ENCODE data around the gene LRRC18.

LRRC18 gene

DNA sequence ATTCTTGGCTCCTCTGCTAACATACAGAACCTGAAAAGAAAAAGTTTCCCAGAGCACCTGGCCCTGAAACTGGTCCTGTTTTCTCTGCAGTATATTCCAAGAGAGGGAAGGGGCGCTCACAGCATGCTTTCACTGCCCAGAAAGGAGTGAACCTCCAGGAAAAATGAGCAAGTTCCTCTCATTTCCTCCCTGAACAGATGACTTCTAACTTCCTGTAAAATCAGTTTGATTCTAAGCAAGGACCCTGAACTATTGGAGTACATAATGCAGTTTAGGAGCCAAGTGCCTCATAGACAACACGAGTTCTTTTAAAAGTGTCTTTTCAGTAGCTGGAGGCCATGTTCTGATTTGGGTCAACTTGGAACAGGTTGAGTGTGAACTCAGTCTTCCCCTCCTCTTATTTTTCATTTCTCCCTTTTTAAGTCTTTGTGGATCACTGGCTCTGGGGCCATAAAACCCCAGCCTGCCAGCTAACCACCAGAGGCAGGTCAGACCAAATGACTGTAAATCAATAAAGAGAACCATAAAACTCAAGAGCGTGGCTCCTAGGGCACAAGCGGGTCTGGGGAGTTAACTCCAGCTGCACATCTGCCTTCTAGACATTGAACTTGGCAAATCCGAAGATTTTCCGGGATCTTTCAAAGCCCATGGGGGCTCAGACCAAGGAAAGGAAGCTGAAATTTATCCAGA, 5.9 kb upstream of the LRRC18 start:
- DNase-seq, result no peak

DNA sequence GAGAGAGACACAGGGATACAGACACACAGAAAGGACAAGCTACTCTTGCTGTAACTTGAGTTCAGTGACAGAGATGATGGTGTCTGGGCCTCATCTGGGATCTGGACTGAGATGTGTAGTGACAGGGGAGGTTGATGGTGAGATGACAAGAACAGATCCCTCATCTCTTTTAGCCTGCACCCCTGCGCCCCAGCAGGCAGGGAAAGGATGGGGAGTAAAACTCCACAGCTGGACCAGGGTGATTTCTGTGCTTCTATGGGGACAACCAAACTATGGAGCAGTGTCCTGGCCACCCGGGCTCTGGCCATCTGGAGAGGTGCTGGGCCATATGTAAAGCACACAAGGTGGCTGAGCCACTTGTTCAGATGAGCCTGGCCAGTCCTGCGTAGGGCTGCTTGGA, 4.5 kb upstream of the LRRC18 start:
- no peak for DNase-seq

DNA sequence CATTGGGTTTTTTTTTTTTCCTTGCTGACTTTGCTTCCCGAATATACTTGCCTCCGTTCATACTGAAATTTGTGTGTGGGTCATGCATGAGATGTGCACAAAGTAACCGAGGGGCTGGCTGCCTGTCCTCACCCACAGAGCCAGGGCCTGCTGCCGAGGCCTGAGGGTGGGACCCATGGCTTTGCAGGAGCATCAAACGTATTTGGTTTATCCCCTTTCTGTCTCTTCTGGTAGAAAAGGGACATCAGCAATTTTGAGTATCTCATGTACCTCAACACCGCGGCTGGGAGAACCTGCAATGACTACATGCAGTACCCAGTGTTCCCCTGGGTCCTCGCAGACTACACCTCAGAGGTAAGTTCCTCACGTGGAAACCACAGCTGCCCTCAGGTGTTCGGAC, 3.5 kb upstream of the LRRC18 start:
- no peak for DNase-seq

DNA sequence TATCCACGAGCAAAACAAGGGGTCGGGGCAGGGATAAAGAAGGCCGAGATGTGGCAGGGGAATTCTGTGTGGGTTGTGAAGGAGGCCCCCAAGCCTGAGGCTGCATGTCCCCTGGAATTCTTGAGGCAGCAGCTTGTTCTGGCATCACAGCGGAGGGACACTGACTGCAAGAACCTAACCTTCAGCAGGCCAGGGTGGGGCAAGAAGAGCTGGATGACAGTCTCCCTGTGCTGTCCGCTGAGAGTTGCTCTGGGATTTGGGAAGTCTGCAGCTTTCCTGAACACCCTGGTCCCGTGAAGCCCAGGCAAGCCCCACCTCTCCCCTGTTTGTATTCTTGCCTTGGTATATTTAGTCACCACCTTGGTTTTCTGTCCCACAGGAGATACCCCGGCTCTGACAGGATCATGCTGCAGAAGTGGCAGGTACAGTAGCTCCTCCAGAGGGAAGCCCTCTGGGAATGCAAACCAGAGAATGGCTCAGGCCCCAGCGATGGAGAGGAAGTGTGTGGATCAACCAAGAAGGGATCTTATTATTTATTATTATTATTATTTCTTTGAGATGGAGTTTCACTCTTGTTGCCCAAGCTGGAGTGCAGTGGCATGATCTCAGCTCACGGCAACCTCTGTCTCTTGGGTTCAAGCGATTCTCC, 1.9 kb upstream of the LRRC18 start:
- DNase-seq, result no peak

DNA sequence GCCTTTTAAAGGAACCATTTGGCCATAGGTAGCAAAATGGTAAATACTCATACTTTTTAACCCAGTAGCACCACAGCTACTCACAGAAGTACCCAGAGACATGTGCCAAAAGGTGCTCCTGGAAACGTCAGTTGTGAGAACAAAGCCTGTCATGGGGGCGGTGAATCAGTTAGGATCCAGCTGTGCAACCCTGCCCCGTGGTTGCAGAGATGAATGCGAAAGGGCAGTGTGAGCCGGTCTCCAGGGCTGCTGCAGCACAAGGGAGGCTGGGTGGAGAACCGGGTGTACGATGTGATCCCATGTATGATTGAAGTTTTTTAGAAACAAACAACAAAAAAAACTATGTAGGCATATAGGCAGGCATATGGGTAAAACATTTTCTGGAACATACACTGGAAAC, 1.3 kb upstream of the LRRC18 start:
- no peak for DNase-seq

DNA sequence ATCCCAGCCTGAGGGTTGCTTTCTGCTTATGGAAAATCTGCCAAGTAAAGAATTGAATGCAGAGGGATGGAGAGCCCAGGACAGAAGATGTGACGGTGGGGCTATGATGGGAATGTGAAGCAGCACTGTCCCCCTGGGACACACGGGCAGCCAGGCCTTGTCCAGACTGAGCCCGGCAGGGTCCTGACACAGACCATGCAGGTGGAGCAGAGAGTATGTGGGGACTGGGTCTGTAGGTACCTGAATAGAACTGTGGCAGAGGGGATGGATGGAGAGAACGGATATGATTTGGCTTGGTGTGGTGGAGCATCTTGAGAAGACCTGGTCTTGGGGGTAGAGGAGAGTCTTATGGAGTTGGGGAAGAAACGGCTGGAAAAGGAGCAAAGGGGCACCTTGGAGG, 732 bp upstream of the LRRC18 start:
- DNase-seq, result no peak

DNA sequence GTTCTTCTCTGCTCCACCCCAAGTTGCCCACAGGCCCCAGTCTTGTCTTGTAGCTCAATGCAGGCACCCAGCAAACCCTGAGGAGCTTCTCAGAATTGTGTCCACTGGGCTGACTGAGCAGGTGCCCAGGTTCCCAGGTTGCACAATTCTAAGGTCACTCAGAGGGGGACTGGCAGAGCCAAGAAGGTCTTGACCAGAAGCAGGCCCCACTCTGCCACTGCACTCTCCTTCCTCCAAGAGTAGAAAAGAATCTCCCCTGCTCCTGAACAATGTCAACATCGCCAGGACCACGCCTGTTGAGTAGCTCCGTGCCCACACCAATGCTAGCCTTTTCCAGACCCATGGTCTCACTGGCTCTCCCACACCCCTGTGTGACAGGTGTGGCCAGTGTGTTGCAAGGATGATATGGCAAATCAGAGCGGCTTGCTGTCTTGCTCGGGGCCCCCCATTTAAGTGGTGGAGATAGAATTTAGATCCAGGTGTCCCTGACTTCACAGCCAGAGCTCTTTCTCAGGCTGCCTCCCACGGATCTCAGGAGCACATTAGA, 577 bp downstream of the LRRC18 start:
- no peak for DNase-seq

DNA sequence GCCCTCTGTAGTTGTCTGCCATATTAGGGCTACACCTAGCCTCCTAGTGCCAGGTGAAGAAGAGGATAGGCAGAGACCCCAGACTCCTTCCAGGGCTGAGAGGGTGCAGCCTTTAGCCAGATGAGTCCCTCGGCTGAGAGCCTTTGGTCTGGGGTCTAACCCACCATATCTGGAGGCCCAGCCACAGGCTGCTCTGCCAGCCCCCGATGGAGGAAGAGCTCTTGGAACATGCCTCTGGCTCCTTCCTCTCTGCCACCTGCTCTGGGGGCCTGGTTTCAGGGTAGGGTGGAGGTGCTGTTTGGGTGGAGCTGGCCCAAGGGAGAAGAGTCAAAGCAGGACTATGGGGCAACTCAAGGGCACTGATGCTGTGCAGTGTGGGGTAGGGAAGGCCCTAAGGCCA, 1.4 kb downstream of the LRRC18 start:
- no peak for DNase-seq

DNA sequence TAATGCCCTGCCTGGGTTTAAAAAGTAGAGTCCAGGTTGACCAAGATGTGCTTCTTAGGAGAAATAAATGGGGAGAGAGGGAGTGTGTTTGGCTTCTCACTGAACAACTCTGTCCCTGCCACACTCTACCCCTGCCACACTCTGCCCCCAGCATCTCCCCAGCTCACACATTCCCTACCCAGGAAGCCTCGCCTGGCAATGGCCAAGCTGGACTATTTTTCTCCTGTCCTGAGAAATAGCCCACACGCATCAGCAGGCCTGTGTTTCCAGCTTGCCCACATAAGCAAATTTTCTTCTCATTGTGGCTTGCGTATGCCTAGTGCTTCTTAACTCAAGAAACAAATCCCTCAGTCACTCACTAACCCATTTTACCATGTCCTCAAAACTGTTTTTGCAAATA, 1.8 kb downstream of the LRRC18 start:
- DNase-seq, result no peak

DNA sequence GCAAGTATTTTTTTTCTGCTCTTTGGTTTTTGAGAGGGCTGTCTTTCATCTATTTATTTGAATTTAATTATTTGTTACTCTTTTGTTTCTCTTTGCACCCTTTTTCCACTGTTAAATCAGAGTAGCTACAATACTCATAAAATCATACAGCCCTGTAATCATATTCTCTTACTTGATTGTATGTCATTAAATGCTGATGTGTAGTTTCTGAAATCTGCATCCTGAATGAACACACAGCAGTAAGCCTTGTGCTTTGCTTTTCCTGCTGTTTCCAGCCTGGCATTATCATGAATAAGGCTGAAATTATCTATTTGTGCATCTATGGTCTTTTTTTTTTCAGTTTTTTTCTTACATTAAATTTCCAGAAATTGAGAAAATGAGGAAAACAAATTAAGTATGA, 4.1 kb downstream of the LRRC18 start:
- no peak for DNase-seq

DNA sequence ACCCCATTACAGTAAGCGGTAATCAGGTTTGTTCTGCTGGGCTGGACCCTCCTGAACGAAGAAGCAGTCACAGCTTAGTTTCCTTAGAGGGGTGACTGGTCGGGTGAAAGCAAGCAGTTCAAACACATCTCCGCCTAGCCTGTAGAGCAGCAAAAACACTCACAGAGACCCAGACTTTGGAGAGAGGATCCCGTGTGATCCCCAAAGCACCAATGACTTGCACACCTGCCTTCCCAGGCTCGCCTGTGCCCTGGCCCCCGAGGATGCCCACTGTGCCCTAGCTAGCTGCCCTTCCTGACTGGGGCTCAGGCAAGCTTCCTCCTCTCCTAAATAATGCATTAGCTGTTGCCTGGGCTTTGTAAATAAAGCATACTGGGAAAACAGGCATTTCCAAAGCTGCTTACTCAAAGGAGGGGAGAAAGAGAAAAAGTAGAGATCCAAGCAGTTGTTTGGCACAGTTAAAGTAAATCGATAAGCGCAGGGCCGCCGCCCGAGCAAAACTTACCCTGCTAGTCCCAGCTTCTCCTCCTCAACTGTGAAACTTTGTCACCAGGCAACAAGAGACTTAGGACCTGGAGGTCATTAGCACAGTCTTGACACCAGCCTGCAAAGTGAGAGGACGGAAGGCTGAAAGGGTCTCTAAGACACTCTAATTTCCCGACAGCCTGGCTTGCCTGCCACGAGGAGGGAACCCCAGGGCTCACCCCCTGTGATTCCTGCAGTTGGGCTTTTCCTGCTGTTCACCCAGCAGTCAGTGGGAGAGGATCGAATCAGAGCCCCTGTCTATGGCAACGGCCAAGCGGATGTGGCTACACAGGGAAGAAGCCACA, 4.8 kb downstream of the LRRC18 start:
- no peak for DNase-seq

DNA sequence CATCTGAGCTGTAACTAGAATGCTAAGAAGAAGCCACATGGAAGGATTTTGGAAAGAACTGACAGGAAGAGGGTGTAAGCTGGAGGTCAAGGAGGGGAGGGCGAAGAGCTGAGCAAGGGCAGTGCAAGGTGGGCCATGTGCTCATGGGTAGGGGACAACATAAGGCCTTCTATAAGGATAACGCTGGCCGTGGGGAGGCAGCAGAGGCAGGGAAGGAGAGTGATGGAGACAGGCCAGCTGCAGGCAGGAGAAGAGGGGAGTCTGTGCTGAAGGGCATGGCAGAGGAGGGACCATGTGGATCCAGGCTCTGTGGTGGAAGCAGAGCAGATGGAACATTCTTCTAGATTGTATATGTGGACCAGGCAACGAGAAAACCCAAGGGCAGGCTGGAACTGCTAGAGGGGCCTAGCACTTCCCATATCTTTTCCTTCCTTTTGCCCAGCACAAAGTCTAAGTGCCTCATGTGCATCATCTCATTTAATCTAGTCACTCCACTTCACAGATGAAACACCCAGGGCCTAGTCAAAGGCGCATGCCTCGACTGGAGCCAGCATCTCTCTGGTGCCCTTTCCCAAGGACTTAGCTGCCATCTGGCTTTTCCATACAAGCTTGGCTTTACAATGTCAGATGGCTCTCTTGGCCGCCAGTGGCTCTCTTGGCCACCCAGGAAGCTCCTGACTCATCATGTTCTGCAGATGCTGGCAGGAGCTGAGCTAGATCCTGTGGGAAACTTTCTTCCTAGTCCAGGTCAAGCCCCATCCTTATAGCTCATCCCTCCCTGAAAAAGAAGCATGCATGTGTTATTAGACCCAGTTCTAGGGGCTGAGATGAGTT, 6.6 kb downstream of the LRRC18 start:
- DNase-seq, result no peak

DNA sequence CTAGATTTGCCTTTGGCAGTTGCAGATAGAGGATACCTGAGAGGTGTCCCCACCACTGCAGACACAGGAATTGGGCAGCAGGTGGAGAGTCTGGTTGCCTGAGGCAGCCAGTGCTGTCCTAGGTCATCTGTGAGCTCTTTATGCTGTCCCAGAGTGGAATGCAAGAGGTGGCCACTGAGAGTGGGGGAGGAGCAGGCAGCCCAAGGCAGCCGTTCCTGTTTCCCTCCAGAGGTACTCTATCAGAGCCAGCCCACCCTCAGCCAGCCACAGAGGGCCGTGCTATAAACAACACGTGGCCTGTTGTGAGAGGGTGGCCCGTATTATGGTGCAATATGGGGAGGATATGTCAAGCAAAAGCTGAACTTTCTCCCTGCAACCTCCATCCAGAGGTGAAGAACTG, 8.5 kb downstream of the LRRC18 start:
- DNase-seq, result no peak

DNA sequence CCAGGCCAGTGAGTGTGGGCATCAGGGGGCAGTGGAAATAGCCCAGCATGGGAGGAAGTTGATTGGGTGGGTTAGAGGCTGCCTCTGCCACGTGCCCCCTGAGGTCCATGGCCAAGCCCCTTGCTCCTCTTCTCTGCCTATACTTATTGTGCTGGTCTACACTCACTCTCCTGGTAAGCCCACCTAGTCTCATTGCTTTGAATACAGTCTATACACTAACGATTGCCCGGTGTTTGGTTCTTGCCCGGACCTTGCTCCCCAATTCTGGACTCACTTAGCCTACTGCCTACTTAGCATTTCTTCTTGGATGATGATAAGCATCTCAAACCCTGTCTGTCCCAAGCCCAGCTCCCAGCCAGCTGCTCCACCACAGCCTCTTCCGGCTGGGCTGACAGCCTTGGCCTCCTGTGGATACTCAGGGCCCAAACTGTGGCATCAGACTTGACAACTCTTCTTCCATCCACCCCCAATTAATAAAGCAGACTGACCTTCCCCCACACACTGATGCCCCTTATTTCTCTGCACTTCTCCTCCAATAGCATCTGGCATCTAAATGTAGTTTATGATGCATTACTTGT, 10.1 kb downstream of the LRRC18 start:
- DNase-seq, result no peak

DNA sequence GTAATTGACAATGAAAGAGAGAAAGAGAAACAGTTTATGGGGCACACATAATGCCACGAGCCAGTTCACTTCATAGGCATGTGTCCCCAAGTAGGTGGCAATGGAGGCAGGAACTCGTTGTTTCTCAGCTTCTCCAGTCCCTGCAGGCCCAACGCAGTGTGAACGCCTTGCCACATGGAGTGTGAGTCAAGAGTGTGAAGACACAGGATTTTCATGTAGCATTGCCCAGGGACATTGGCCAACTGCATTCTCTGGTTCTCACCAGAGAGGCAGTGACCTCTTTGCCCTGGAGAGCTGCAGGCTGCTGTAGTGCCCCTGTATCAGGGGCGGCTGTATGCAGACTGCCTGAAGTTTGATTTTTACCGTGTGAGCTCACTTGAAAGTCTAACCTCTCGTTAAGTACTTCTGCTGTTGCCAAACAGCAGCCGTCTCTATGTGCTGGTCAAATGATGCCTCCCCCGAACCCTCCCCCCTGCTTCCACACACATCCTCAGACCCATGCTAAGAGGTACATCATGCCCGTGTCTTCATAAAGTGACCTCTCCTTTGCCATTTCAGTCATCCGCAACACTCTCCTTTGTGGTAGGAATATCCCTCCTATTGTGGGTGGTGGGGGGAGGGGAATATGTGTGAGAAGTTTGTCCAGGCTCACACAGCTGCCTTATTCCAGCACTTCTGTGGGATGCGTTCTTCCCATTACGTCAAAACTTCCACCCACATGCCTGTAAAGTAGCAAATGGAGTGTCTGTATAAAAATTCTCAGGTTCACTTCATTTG, 12.7 kb downstream of the LRRC18 start:
- DNase-seq, result no peak

DNA sequence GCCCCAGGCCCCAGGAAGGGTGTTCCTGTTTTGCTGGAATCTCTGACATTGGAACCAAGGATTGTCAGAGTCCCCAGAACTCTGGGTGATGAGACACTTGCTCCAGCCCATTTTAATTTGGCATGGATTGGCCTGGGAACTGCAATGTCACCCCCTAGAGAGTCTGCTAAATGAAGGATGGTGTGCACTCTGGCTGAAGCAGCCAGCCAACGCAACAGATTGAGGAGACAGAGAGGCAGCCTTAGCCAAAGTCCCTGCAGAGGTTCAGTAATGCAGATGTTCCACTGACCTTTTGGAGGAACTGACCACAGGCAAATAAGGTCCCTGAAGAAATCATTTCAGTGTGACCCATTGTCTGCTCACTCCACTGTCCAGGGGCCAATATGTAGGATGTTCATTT, 13.4 kb downstream of the LRRC18 start:
- no peak for DNase-seq

DNA sequence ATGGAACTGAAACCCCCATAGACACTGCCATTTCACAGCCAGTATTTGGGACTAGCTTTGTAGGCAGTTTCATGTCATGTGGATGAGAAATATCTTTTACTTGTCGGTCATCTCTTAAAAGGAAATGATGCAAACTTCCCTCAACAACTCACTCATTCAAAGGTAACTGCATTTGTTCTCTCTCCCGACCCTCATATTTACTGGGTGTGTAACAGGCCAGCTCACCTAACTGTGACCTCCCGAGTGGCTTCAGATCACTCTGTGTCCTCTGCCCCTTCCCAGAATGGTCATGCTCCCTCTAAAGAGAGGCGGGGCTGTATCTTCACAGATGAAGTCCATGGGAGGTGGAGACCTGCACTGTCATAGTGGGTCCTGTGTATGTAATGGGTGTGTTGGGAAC, 14.7 kb downstream of the LRRC18 start:
- no peak for DNase-seq

DNA sequence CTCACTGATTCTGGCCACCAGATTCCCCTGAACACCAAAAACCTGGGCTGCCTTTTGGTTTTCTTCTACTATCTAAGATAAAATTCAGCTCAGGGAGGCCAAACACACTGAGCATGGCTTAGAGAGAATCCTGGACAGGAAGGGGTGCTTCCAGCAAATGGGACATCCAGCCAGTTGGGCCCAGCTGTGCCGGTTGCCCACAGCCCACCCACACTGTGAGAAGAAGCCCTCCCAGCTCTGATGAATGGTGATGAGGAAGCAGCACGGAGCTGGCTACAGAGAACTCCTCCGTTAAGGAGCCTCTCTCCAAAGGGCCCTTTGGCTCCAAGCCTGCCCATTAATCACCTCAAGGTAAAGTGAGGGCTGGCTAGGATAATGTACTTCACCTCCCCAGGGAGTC, 15.9 kb downstream of the LRRC18 start:
- no peak for DNase-seq

DNA sequence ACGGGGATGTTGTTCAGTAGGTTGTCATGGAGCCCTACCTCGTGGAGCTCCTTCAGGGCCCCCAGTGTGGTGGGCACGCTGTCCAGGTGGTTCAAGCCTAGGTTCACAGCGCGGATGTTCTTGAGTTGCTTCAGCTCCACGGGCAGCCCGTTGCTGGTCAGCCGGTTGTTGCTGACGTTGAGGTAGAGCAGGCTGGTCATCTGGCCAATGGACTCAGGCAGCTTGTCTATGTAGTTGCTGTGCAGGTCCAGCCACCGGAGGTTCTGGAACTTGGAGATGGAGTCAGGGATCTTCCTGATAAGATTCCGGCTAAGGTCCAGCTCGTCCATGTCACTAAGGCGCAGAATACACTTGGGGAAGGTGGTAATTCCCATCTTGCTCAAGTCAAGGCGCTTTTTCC, 26.0 kb downstream of the LRRC18 start:
- DNase-seq, result no peak

DNA sequence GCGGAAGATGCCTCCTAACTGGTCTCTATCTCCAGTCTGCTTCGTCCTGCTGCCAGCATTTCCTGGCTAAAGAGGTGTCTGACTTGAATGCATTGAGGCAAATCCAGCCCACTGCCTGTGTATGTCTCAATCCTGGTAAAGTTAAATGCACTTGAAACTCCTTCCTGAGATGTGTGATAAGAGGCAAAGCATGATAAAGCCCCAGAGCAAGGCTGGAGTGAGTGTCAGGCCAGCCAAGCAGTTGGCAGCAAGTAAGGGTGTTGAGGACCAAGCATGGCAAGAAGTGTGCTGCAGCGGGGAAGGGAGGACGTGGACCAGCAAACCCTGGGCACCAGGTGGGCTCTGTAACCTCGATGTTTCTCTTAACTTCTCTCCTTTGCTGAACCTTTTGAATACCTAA, 29.1 kb downstream of the LRRC18 start:
- DNase-seq, result no peak

DNA sequence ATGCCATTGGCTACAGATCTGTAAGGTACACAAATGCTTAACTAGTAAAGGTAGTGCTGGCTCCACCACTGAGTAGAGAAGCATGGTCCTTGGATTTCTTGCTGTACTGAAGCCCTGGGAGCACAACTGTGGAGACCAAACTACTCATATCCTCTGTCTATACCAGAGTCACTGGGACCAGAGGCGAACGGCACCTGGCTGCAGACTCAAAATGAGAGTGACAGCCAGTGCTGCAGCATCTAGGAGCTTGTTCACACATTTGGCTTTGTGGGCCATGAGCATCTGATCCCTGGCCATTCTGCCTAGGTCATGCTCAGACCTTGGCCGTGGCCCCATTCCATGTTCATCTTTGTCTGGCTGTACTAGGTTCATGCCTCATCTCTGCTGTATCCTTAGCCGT, 31.9 kb downstream of the LRRC18 start:
- DNase-seq, result no peak

DNA sequence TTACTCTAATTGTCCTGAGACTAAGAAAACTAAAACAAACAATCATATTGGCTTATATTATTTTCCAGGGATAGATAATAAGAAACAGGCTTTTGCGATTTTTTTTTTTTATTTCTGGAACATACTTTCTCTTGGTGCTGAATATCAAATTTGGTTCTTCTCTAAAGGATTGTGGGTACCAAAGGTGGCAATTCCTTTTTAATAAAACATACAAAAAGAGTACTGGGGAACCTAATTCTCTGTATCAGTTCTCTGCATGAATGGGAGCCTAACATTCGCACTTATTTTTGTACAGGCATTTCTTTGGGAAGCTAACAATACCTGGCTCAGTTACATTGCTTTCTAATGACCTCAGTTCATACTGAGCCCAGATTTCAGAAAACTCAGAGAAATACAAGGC, 32.8 kb downstream of the LRRC18 start:
- DNase-seq, result no peak
